HG02610 (cell line): Measurements from ENCODE around the gene VOPP1.
A peak's percentile ranks its signal among the peaks of the same experiment; 100 is the strongest.

Source experiments
- ATAC-seq: cut with Tn5 transposase; IDR thresholded peaks from one replicate; pipeline ENCODE4 v1.9.1; 2021; ENCODE audit warnings: mild to moderate bottlenecking, moderate library complexity; ENCODE audit not compliant: unreplicated experiment

VOPP1 gene

DNA sequence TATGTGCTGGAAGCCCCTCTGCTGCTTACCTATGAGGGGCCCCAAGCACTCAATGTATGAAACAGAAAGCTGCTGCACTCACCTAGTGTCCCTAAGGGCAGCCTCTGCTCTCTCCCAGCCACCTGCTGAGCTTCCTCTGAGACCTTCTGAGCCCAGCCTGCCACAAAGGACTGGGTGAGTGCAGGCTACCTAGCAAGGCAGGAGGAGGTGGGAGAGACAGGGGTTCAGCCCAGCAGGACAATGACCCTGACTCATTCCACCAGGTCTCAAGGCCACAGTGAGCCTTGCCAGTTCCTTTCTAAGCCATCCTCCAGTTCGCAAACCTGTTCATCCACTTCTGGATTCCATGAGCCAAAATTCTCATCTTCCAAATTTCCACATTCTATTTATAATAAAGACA lies 16.3 kb downstream of the VOPP1 start:
- no peak for ATAC-seq

DNA sequence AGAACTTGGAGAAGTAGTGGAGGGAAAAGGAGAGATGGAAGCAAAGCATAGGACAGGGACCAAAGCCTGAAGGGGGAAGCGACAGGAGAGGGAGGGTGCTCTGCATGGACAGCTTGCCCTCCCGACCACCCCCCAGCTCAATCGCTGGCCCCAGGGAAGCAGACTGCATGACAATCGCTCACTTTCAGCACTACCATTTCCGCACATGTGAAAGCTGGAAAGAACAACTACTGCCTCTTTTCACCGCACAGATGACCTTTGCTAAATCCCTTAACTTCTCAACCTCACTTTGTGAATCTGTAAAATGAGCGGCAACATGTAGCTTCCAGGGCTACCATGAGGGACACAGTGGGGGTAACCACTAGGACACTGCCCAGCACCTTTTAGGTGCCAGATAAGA lies 17.1 kb downstream of the VOPP1 start:
- ATAC-seq = no peak

DNA sequence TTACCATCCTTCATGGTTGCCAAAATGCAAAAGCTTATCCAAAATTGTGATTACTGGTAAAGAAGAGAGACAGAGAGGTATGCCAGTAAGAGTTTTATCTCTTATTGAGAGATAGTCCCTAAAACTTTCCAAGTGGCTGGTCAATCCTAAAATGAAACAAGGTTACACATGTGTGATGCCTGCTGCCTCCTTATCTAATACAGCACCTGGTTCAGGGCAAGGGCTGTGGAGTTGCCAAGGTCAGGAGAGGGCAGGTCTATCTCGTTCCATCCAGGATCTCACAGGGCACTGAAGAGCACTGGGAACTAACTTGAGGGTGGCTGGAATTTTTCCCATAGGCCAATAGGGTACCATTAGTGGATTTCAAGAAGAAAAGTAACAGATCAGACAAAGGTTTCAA lies 18.3 kb downstream of the VOPP1 start:
- ATAC-seq = no peak

DNA sequence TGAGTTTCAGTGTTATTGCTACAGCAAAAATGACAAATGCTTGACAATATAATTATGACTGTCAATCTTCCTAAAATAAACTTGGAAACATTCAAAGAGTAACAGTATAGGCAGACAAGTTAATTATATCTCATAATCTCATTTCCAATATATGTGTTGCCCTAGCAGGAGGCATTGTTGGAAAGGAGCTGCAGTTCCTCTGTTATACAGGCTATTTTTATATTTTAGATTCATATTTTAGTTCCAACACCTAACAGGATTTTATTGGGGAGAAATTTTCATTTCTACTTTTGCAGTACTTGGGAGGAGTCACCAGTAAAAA lies 19.3 kb downstream of the VOPP1 start:
- no peak for ATAC-seq

DNA sequence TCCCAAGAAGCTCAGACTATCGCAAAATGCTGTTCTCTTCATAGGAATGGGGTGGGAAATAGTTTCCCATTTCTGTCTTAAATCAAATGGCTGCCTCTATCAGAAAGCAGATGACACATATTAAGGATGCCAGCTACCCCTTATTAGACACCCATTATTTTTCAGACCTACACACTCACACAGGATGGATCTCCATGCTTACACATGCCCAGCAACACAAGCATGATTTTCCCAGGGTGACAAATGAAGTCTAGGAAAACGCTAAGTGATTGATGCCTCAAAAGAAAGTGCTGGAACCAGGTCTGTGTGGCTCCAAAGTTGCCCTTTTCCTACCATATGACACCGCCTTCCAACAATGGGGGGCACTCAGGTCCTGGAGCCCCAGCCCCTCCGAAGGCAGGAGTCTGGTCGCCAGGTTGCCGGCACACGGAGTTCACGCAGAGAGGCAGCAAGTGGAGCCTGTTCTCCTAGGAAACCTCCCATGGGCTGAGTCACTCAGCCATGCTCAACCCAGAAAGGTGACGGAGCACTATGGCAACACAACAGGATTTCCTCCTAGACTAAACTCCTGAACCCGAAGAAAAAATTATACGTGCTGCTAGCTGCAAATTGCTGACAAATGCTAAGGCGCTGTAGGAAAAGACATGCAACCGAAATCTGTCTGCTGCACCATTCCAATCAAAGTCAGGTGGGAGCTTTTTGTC lies 19.8 kb downstream of the VOPP1 start:
- ATAC-seq = no peak

DNA sequence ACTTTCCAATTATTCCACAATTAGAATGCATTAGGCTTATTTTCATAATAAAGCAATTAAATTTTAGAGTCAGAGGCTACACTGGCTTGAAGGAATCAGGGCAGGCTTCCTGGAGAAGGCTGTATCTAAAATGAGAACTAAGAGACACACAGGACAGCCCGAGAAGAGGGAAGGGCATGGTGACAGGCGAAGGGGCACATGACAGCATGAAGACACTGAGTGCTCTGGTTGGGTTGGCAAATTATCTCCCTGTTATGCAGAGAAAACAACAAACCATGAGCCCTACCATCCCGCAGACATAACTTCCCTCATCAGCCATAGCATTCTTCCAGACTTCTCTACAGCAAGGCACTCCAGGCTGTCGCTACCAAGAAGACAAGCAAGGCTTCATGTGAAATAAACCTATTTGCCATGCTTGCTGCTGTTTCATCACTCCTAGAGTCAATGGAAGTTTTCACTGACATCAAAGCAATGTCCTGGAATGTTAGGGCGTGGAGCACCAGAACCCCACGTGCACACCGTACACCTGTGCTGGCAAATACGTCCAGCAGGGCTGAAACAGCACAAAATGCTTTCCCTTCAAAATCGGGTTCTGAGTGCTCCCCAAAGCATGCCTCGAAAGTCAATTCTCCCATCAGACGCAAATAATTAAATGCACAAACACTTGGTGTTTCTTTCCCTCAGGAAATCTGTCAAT lies 21.3 kb downstream of the VOPP1 start:
- ATAC-seq = no peak

DNA sequence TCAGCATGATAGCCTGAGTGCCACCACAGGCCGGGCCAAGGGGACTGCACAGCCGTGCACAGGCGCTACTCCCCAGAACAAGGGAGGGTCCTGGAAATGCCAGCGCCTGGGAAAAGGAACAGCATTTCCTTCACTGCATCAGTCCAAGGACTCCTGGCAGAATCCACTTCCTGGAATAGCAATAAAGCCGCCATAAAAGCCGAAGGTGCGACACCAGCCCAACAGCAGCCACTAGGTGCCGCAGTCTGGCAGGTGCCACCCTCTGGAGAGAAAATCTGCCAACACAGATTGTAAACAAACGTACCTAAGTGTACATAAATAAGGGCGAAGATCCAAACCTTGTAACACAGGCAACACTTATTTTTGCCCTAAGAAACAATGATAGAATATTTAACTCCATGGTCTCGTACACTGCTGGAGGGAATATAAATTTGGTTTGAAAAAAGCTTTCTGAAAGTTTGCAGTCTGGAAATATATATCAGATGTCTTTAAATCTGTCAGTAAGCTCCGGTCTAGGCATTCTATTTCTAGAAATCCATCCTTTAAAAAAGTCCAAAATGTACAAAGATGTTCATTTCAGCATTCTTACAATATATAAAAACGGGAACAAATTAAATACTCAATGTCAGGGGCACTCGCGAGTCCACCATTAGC lies 22.2 kb downstream of the VOPP1 start:
- ATAC-seq = no peak

DNA sequence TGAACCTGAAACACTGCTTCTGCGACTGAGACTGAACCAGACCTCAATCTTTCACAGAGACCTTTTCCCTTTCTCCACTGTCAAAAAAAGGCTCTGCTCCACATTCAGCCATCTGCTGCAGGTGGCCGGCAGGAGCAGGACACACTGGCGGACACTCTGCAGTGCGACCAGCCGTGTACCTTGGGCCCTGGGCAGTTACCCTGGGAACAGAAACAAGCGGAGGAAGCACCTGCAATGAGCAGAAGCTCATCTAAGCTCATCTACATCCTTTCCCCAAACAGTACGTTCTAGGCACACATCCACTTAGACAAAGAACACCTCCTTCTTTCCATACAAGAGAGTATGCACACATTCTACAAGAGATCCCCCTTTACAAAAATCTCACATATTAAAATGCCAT lies 22.8 kb downstream of the VOPP1 start:
- ATAC-seq = no peak

DNA sequence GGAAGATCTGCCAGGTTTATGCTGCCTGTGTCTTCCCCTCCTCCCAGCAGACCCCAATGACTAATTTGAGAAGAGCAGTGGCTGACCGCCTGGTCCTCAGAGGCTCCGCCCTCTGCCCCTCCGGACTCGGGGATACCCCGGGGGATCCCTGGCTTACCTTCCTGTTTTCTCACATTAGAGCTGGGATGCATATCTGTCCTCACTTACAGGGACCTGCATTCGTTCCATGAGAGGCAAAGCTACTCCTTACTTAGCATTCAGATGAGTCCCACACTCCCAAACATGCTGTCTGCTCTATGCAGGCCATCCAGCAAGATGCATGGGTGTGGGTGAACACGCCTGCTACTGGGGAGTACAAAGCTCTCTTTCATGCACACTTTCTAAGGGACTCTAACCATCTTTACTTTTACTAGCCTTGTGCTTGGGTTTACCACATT lies 24.0 kb downstream of the VOPP1 start:
- peak; percentile 69 for ATAC-seq

DNA sequence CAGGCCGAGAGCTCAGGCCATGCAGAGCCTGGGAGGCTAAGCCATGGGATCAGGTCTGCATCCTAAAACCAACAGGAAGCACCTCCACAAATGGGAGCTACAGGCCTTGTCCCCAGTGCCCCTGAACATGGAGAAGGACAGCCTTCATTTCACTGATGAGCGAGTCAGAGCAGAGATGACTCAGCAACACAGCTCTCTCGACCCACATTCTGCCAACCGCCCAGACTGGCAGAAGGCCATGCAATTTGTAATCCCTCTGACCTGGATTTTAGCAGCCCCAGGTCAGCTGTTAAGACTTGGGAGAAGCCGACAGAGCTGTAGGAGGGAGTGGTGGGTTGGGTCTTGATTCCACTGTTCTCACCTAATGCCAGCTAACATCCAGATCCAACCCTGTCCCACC lies 25.5 kb downstream of the VOPP1 start:
- ATAC-seq = peak; percentile 36

DNA sequence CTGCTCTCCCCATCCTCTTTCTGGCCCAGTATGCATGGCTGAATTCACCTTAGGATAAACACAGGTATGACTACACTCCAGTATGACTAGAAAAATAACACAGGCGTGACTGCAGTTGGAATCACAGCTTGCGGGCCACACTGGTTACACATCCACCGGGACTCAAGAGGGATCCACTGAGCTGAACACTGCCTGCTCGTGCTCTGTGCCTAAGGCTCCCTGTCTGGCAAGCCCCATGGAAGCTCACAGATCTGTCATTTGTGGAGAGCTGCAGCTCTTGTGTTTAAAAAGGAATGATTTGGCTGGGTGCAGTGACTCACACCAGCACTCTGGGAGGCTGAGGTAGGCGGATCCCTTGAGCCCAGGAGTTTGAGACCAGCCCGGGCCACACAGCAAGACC lies 26.8 kb downstream of the VOPP1 start:
- ATAC-seq = peak; percentile 22

DNA sequence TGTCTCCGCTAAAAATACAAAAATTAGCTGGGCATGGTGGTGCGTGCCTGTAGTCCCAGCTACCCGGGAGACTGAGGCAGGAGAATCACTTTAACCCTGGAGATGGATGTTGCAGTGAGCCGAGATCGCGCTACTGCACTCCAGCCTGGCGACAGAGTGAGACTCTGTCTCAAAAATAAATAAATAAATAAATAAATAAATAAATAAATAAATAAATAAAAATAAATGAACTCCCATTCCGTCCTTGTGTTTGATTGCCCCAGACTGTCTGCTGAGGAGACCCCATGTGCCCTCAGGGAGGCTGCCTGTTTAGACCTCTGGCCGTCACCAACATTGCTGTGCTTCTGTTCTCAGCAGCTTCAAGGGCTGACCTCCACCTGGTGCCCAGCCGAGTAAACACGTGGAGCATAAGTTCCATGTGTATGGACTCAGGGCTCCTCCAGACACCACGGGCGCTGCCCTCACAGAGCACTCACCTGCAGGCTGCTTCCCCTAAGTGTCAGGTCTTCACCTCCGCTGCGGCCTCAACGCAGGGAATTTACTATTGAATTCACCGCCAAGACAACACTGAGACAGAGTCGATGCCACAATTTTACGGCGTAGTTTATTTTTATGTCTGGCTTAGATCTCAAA lies 32.0 kb downstream of the VOPP1 start:
- ATAC-seq = no peak

DNA sequence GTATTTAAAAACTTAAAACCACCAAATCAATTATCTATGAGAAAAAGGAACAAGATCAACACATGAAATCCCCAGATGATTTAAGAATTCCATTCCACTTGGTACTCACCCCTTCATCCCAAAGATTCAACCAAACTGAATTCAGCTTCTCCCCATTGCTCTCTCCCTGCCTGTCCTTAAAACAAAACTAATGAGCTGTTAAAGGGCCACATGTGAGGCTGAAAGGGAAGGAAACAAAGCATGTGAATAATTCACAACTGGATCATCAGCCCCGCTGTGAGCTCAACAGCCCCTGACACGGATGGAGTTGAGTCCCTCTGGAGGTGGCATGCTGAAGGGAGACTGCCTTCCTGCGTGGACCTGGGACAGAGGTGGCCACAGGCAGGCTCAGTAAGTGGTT lies 32.9 kb downstream of the VOPP1 start:
- ATAC-seq = no peak

DNA sequence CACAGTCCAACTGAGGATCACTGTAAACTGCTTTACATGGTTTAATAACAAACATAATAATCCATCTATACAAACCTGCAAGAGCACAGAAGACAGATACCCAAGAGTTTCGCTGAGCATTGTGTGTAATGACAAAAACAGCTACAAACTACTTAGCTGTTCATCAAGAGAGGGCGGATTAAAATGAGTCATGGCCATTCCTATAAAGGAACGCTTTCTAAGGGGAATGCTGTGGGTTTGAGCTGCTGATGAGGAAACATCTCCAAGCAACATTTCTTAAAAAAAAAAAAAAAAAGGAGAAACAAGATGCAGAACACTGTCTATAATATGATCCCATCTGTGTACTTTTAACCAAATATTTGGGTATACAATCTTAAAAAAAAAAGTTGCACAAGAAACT lies 33.8 kb downstream of the VOPP1 start:
- ATAC-seq = no peak

DNA sequence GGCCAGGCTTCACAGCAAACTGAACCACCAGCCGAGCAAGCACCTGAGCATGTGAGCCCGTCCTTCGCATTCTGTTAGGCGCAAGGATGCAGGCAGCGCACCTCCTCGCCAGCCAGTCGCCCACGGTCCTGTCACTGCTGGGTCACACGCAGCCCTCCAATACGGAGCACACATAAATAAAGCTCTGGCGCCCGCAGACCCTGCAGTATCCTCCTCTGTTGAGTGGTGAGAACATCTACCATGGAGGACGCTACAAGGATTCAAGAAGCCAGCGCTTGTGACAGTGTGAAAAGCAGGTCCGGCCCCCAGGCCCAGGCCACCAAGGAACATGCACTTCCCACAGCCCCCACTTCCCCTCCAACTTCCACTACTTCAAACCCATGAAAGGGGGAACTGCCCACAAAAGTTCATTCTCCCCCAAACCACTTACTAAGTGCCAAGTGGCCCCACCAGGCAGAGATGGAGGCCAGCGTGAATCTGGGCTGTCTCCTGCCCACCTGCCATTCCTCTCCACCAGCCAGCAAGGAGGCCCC lies 34.8 kb downstream of the VOPP1 start:
- no peak for ATAC-seq

DNA sequence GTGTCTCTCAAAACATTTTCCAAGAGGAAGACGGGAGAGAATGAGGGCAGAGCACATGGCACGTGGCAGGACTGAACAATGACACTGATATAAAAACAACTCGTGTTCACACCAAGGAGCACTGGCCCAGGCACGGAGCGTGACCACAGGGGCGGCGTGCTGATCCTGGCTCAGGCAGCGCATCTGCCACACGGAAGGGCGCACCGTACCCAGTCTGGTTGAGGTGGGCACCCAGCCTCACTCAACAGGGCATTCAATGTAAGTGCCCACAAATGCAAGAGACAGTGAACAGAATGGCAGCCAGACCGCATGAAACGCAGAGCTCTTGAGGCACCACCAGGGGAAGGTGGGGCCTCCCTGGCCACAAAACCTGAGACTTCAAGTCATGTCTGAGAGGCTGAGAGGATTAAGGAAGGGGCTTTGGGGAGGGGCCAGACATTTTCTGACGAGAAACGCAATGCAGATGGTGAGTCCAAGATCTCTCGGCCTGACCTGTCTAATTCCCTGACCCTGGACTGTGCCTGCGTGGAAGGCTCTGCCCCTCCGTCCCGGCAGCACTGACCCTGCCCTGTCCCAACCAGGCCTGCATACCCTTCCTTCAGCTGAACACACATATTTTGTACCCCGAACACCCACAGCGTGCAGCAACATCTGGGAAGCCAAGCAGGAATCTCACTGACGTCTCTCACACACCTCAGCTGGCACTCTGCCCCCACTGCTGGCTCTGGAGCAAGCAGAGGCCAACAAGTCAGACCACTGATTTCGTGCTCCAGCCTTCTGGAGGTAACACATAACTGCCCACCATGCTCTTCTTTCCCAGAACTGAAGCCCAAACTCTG lies 35.5 kb downstream of the VOPP1 start:
- ATAC-seq = no peak

DNA sequence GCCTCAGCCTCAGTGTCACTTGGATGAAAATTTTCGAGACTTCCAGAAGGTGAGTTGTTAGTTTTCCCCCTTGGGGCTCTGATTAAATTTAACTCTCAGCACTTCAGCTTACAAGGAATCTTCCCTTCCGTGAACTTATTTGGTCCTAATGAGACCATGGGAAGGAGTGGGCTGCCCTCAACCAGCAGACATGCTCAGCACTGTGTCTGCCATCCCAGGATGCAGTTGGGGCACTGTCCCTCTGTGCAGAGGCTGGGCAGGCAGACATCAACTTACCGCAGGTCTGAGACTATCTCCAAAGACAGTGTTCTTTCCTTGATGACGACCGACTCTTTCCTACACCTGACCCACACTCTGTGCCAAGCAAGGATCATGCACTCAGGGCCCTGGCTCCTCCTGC lies 36.7 kb downstream of the VOPP1 start:
- ATAC-seq = no peak

DNA sequence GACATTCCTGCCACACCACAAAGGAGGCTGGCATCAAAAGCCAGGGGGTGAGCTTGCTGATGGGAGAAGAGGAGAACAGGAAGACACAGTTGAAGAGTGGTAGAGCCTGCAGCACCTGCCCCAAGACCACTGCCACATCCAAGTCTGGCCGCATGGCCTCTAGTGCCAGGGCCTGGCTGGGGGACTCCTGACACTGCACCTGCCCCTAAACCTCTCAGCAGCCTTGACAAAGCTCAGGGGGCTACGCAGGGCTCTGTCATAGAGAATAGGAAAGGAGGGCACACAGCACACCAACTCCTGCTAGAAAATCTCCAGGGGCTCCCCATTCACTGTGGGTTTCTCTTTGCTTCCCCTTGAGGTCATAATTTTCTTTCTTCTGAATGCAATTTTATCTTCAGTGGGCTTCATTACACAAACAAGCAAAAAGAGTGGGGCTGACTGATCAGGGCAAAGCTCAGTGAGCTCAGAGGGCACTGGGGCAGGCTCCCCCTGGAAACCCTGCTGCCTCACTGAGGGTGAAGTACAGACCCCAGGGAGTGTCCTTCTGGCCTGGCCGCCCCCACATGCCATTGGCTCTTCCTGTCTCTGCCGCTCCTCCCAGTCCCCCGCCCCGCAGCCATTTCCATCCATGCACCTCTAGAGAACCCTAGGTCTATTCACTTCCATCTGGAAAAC lies 37.2 kb downstream of the VOPP1 start:
- ATAC-seq = no peak

DNA sequence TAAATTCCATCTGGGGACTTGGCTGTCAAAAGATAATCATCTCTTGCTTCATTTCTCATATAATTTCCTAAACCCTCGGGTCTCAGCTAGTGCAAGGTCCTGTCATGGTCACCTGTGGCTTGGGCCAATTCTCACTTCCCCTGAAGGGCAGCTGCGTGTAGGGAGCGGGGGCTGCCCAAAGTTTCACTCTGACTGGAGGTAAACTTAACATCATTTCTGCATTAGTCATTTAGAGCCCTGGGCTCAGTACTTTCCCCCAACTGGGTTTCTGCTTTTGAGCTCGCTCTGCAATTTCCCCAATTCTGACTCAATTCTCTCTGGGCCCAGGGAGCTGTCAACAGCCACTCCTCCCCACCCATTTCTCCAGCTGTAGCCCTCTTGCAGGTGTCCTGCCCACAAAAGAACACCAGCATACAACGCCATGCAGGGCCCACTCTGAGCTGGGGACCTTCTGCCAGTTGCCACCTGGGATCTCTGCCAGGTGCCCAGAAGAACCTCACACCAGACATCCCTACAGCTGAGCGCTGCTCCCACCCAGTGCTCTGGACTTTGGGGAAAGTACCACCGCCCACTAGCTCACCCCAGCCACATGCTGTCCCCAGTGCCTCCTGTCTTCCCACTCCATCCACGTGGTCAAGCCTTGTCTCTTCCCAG lies 37.9 kb downstream of the VOPP1 start:
- ATAC-seq = peak; percentile 66

DNA sequence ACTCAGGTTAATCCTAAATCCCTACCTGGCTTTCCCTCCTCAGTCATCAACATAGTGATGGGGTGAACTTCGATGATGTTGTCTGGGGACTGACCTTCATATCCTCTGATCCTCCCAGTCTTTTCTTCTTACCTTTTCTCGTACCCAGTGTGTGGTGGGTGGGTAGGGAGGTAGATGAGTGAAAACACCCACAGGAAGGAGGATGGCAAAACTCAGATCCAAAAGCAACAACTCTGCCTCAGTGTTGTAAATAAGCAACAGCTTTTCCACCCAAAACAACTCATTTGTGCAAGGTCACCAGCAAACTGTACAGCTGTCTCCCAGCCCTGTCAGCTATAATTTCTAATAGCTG lies 38.6 kb downstream of the VOPP1 start:
- no peak for ATAC-seq
